ENCODE measurements around the gene FRMPD4.

DNA sequence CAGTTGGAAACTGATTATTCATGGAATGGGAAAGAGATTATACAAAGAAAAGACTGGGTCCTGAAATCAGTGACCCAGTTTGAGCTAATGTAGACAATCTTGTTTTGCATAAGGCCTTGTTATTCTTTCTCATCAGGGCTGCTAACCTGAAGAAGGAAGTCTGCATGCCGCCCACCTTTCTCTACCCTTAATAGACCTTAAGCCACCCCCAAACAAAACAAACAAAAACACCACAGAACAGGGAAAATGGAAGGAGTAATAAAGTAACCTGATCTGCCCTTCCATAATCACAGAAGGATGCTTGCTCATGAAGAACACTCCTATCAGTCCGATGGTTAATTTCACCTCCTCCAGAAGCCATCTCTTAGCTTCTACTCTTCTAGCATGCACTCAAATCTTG is 288.1 kb downstream of the FRMPD4 start:
- TF ChIP-seq, protein P1, sequence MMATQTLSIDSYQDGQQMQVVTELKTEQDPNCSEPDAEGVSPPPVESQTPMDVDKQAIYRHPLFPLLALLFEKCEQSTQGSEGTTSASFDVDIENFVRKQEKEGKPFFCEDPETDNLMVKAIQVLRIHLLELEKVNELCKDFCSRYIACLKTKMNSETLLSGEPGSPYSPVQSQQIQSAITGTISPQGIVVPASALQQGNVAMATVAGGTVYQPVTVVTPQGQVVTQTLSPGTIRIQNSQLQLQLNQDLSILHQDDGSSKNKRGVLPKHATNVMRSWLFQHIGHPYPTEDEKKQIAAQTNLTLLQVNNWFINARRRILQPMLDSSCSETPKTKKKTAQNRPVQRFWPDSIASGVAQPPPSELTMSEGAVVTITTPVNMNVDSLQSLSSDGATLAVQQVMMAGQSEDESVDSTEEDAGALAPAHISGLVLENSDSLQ (IDR thresholded peaks at IDR 0.05): no peak
- TF ChIP-seq SP1 (IDR thresholded peaks at IDR 0.05) (no peak), SUZ12 (IDR thresholded peaks at IDR 0.05) (no peak), ELF4 (IDR thresholded peaks at IDR 0.05) (no peak), ZNF384 (IDR thresholded peaks at IDR 0.05) (no peak), L3MBTL2 (conservative IDR thresholded peaks at IDR 0.05) (no peak), NFRKB (IDR thresholded peaks at IDR 0.05) (no peak), BHLHE40 (IDR thresholded peaks at IDR 0.05; ENCODE audit: borderline replicate concordance) (no peak), FOXA1 (IDR thresholded peaks at IDR 0.05) (no peak), TARDBP (IDR thresholded peaks at IDR 0.05) (no peak), FOXK2 (IDR thresholded peaks at IDR 0.05) (no peak), CTBP1 (IDR thresholded peaks at IDR 0.05; ENCODE audit: borderline replicate concordance) (no peak), ARNT (IDR thresholded peaks at IDR 0.05) (no peak), FOXM1 (IDR thresholded peaks at IDR 0.05; ENCODE audit: borderline replicate concordance) (no peak)

Measured in HEK293T (cell line).